Esophagus muscularis mucosa (tissue), 3 donors: ENCODE results near the gene SEPSECS.

Source experiments
- POLR2AphosphoS5 ChIP-seq, 2 donors: sonication (generic); formaldehyde crosslinking; IDR thresholded peaks; one replicate each; pipeline ENCODE4 v1.6.1; 2017; ENCODE audit warnings: antibody characterized with exemption in 2 of 2
- TF ChIP-seq, protein P1 (sequence below), 3 experiments: fragments of 200-600 bp in 2 of 3; fragments of 450-650 bp in 1 of 3; sonication (generic) in 2 of 3; IDR thresholded peaks; one replicate each; pipeline ENCODE4 v1.5.1; 2017 to 2019; ENCODE audit warnings: antibody characterized with exemption in 3 of 3, mild to moderate bottlenecking in 2 of 3, moderate library complexity in 1 of 3

DNA sequence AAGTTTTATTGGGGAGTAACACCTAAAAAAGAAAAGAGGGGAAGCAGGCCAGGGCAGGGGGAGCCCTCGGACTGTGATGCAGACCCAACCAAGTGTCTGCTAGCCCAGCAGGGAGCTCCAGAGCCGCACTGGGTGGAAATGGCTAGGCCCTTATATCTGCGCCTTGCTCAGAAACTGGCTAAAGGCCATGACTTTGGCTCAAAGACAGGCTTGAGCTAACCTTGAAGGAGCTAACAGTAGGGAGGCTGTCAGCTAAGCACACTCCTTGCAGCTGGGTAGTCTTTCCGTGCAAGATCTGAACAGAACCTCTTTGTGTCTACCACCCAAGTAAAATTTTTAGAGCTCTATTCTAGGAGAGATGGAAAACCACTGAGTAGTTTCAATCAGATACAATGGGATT is 43.0 kb downstream of the SEPSECS start:
- no peak for TF ChIP-seq POLR2AphosphoS5 (IDR thresholded peaks at IDR 0.05)
- TF ChIP-seq, protein P1, sequence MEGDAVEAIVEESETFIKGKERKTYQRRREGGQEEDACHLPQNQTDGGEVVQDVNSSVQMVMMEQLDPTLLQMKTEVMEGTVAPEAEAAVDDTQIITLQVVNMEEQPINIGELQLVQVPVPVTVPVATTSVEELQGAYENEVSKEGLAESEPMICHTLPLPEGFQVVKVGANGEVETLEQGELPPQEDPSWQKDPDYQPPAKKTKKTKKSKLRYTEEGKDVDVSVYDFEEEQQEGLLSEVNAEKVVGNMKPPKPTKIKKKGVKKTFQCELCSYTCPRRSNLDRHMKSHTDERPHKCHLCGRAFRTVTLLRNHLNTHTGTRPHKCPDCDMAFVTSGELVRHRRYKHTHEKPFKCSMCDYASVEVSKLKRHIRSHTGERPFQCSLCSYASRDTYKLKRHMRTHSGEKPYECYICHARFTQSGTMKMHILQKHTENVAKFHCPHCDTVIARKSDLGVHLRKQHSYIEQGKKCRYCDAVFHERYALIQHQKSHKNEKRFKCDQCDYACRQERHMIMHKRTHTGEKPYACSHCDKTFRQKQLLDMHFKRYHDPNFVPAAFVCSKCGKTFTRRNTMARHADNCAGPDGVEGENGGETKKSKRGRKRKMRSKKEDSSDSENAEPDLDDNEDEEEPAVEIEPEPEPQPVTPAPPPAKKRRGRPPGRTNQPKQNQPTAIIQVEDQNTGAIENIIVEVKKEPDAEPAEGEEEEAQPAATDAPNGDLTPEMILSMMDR (IDR thresholded peaks at IDR 0.05), result no peak
